DLD1 (cell line): ENCODE results near the gene PTPRN2.

Source experiments
- in situ Hi-C: cut with HindIII; loops from 2 replicates; pipeline ENCODE4 v1.10.0; 2017; ENCODE audit warnings: low sequenced_read_pairs

The PTPRN2 gene

GRCh38 chr7:157754416-157754790 is 833.2 kb downstream of the PTPRN2 start:
- in situ Hi-C loops = no loop called here

- in situ Hi-C loops = no loop called here
Observed at GRCh38 chr7:157753713-157754415, 833.8 kb downstream of the PTPRN2 start.

GRCh38 chr7:157752832-157753291 is 834.8 kb downstream of the PTPRN2 start:
- in situ Hi-C loops = no loop called here

- in situ Hi-C loops = no loop called here
Observed at GRCh38 chr7:157751951-157752673, 835.5 kb downstream of the PTPRN2 start.

GRCh38 chr7:157751406-157751805 is 836.2 kb downstream of the PTPRN2 start:
- in situ Hi-C loops = no loop called here

GRCh38 chr7:157750291-157750690 is 837.3 kb downstream of the PTPRN2 start:
- in situ Hi-C loops = no loop called here

GRCh38 chr7:157745721-157746709 is 841.6 kb downstream of the PTPRN2 start:
- in situ Hi-C loops = no loop called here

- in situ Hi-C loops = no loop called here
Observed at GRCh38 chr7:157744786-157745601, 842.6 kb downstream of the PTPRN2 start.

GRCh38 chr7:157743781-157744525 is 843.7 kb downstream of the PTPRN2 start:
- in situ Hi-C loops = no loop called here

GRCh38 chr7:157740251-157740798 is 847.3 kb downstream of the PTPRN2 start:
- in situ Hi-C loops = no loop called here

GRCh38 chr7:157739650-157740049 is 848.0 kb downstream of the PTPRN2 start:
- in situ Hi-C loops = no loop called here

GRCh38 chr7:157739031-157739430 is 848.6 kb downstream of the PTPRN2 start:
- in situ Hi-C loops = no loop called here

GRCh38 chr7:157738066-157738460 is 849.6 kb downstream of the PTPRN2 start:
- in situ Hi-C loops = no loop called here

GRCh38 chr7:157737151-157738065 is 850.2 kb downstream of the PTPRN2 start:
- in situ Hi-C loops = no loop called here

- in situ Hi-C loops = no loop called here
Observed at GRCh38 chr7:157736341-157736740, 851.3 kb downstream of the PTPRN2 start.

- in situ Hi-C loops = no loop called here
Observed at GRCh38 chr7:157735826-157736225, 851.8 kb downstream of the PTPRN2 start.

GRCh38 chr7:157734676-157735640 is 852.7 kb downstream of the PTPRN2 start:
- in situ Hi-C loops = no loop called here
